ENCODE results near the gene KLF12. TPM values are rescaled to one million over a fixed set of nuclear protein-coding genes. Genes with fewer than 3 reads are reported as not detected.

The KLF12 gene
- total RNA-seq, 1 donor from 2014 or later, result 25.3 TPM

GRCh38 chr13:74148352-74148751 lies 14.1 kb upstream of the KLF12 start:
- Mint-ChIP-seq H3K9me3 (ENCODE audit: unreplicated experiment) (peaks cover 2% of the 10 kb centered on the region), H3K36me3 (ENCODE audit: low read depth, unreplicated experiment) (no peaks in the 10 kb centered on the region), H3K27ac (ENCODE audit: unreplicated experiment) (no peak overlapping the region), H3K4me3 (ENCODE audit: unreplicated experiment) (no peak overlapping the region), H3K27me3 (ENCODE audit: low read depth, unreplicated experiment) (no peaks in the 10 kb centered on the region), H3K4me1 (ENCODE audit: low read depth, unreplicated experiment) (peaks cover 3% of the 10 kb centered on the region)
- Histone ChIP-seq H3K9ac (ENCODE audit: low read length) (no peak overlapping the region), H3K4me3 (ENCODE audit: insufficient read depth, low read depth, low read length) (no peak overlapping the region), H3K36me3 (ENCODE audit: insufficient read depth, low read length) (no peaks in the 10 kb centered on the region), H3K27ac (ENCODE audit: low read depth, low read length) (no peak overlapping the region), H4K20me1 (ENCODE audit: insufficient read depth, low read length) (no peaks in the 10 kb centered on the region), H2AFZ (ENCODE audit: low read depth, low read length) (no peak overlapping the region), H3K27me3 (ENCODE audit: insufficient read depth, low read length) (no peaks in the 10 kb centered on the region), H3K9me3 (ENCODE audit: insufficient read depth, low read depth, low read length) (no peaks in the 10 kb centered on the region), H3K79me2 (ENCODE audit: insufficient read depth, low read length) (no peaks in the 10 kb centered on the region), H3K4me2 (ENCODE audit: low read length) (no peak overlapping the region), H3K4me1 (ENCODE audit: insufficient read depth, low read length) (no peaks in the 10 kb centered on the region)
- DNase-seq (ENCODE audit: low read depth) (no peak), FAIRE-seq (no peak)
- no peak for TF ChIP-seq EZH2 (IDR thresholded peaks at IDR 0.05; ENCODE audit: insufficient read depth, low read length)
- TF ChIP-seq, protein P1, sequence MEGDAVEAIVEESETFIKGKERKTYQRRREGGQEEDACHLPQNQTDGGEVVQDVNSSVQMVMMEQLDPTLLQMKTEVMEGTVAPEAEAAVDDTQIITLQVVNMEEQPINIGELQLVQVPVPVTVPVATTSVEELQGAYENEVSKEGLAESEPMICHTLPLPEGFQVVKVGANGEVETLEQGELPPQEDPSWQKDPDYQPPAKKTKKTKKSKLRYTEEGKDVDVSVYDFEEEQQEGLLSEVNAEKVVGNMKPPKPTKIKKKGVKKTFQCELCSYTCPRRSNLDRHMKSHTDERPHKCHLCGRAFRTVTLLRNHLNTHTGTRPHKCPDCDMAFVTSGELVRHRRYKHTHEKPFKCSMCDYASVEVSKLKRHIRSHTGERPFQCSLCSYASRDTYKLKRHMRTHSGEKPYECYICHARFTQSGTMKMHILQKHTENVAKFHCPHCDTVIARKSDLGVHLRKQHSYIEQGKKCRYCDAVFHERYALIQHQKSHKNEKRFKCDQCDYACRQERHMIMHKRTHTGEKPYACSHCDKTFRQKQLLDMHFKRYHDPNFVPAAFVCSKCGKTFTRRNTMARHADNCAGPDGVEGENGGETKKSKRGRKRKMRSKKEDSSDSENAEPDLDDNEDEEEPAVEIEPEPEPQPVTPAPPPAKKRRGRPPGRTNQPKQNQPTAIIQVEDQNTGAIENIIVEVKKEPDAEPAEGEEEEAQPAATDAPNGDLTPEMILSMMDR (IDR thresholded peaks at IDR 0.05; ENCODE audit: insufficient read depth, low read depth, low read length), result no peak

DNA sequence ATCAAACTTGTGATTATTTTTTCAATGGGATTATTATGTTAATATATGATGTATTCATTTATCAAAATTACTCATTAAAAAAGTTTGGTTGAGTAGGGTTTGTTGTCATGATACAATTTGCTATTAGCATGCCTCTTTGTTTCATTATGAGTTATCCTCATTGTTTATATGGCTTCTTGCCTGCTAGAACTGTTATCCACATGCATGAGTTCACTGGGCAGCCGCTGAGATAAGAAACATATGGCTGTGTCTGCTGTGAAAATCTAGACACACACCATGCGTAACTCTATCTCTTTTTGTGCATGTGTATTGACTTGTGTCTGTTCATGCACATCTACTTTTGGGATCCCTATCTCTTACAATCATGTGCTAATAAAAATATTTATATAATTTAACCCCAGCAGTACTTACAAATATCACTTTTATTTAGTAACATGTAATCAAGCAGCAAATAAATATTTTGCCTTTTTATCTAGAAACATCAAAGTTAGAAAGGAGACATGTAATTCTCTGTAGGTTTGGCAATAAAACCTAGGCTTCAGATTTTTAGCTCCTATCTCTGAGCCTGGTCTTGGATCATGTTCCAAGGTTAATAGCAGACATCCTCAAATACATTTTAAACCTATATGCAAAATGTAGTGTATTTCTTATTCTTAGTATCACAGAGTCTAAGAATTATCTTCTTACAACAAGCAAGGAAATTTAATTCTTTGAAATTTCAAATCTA lies 11.2 kb upstream of the KLF12 start:
- Mint-ChIP-seq H3K27ac (ENCODE audit: unreplicated experiment) (no peak overlapping the region), H3K4me1 (ENCODE audit: low read depth, unreplicated experiment) (peaks cover 3% of the 10 kb centered on the region), H3K9me3 (ENCODE audit: unreplicated experiment) (peaks cover 2% of the 10 kb centered on the region), H3K27me3 (ENCODE audit: low read depth, unreplicated experiment) (no peaks in the 10 kb centered on the region), H3K36me3 (ENCODE audit: low read depth, unreplicated experiment) (no peaks in the 10 kb centered on the region), H3K4me3 (ENCODE audit: unreplicated experiment) (no peak overlapping the region)
- Histone ChIP-seq H3K4me3 (ENCODE audit: insufficient read depth, low read depth, low read length) (no peak overlapping the region), H3K4me1 (ENCODE audit: insufficient read depth, low read length) (no peaks in the 10 kb centered on the region), H3K27me3 (ENCODE audit: insufficient read depth, low read length) (no peaks in the 10 kb centered on the region), H4K20me1 (ENCODE audit: insufficient read depth, low read length) (no peaks in the 10 kb centered on the region), H3K79me2 (ENCODE audit: insufficient read depth, low read length) (no peaks in the 10 kb centered on the region), H3K4me2 (ENCODE audit: low read length) (no peak overlapping the region), H2AFZ (ENCODE audit: low read depth, low read length) (no peak overlapping the region), H3K9ac (ENCODE audit: low read length) (no peak overlapping the region), H3K36me3 (ENCODE audit: insufficient read depth, low read length) (no peaks in the 10 kb centered on the region), H3K27ac (ENCODE audit: low read depth, low read length) (no peak overlapping the region), H3K9me3 (ENCODE audit: insufficient read depth, low read depth, low read length) (no peaks in the 10 kb centered on the region)
- DNase-seq (ENCODE audit: low read depth) (peak; percentile 79), FAIRE-seq (no peak)
- no peak for TF ChIP-seq EZH2 (IDR thresholded peaks at IDR 0.05; ENCODE audit: insufficient read depth, low read length)
- TF ChIP-seq, protein P1 (IDR thresholded peaks at IDR 0.05; ENCODE audit: insufficient read depth, low read depth, low read length), result no peak

DNA sequence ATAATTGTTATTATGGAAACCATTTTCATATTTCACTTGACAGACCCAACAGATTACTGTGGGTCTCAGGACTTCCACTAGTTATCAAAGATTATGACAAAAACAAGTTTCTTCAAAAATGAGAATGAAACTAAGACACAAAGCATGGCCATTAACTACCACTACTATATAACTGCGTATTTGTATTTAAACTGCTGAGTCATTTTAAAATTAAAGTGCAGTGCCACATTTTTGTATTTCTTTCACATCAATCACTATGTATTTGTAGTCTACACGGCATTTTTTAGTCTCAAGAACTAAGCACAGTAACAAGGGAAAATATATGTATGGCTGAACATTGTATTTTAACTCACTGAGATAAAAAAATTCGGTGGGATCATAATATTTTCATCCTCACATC lies 10.1 kb upstream of the KLF12 start:
- Histone ChIP-seq H4K20me1 (ENCODE audit: insufficient read depth, low read length) (no peaks in the 10 kb centered on the region), H3K9me3 (ENCODE audit: insufficient read depth, low read depth, low read length) (no peaks in the 10 kb centered on the region), H3K36me3 (ENCODE audit: insufficient read depth, low read length) (no peaks in the 10 kb centered on the region), H3K4me2 (ENCODE audit: low read length) (no peak overlapping the region), H3K4me3 (ENCODE audit: insufficient read depth, low read depth, low read length) (no peak overlapping the region), H3K27me3 (ENCODE audit: insufficient read depth, low read length) (no peaks in the 10 kb centered on the region), H3K4me1 (ENCODE audit: insufficient read depth, low read length) (no peaks in the 10 kb centered on the region), H3K79me2 (ENCODE audit: insufficient read depth, low read length) (no peaks in the 10 kb centered on the region), H2AFZ (ENCODE audit: low read depth, low read length) (no peak overlapping the region), H3K27ac (ENCODE audit: low read depth, low read length) (no peak overlapping the region), H3K9ac (ENCODE audit: low read length) (no peak overlapping the region)
- H3K4me3 Mint-ChIP-seq (ENCODE audit: unreplicated experiment), result no peak overlapping the region
- DNase-seq (ENCODE audit: low read depth) (no peak), FAIRE-seq (no peak)
- H3K9me3 Mint-ChIP-seq (ENCODE audit: unreplicated experiment), result peaks cover 2% of the 10 kb centered on the region
- no peak for TF ChIP-seq EZH2 (IDR thresholded peaks at IDR 0.05; ENCODE audit: insufficient read depth, low read length)
- TF ChIP-seq, protein P1 (IDR thresholded peaks at IDR 0.05; ENCODE audit: insufficient read depth, low read depth, low read length), result no peak
- no peaks in the 10 kb centered on the region for H3K27me3 Mint-ChIP-seq (ENCODE audit: low read depth, unreplicated experiment)
- peaks cover 3% of the 10 kb centered on the region for H3K4me1 Mint-ChIP-seq (ENCODE audit: low read depth, unreplicated experiment)
- no peaks in the 10 kb centered on the region for H3K36me3 Mint-ChIP-seq (ENCODE audit: low read depth, unreplicated experiment)
- H3K27ac Mint-ChIP-seq (ENCODE audit: unreplicated experiment), result no peak overlapping the region
